ENCODE measurements around the gene FBXO15. TPM values are rescaled to one million over a fixed set of nuclear protein-coding genes. Genes with fewer than 3 reads are reported as not detected.

Gene FBXO15
- total RNA-seq, 1 experiment from 2014 or later: 0.39 TPM

DNA sequence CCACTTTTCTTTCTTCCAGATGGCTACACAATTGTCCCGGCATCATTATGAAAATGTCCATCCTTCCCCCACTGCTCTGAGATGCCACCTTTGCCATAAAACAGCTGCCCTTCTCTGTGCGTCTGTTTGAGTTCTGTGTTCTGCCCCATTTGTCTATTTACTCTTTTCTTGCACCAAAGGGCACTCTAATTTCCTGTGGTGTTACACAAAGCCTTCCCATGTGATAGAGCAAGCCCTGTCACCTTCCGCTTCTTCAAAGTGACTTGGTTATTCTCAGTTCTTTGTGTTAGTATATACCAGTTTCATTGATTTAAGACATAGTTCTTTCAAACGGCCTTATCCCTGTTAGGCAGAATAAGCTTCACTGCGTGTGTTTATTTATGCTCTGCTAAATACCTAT is 84.1 kb downstream of the FBXO15 start:
- Histone ChIP-seq H3K9ac (ENCODE audit: extremely low read depth, insufficient read length, low read length) (no peak overlapping the region), H2BK120ac (ENCODE audit: low read depth, low read length, poor library complexity, severe bottlenecking) (no peak overlapping the region), H3K23me2 (ENCODE audit: insufficient read length, low read depth, low read length, poor library complexity, severe bottlenecking) (no peaks in the 10 kb centered on the region), H2BK12ac (ENCODE audit: insufficient read length, low read depth, low read length) (no peak overlapping the region), H3T11ph (ENCODE audit: low read length) (no peak overlapping the region), H4K91ac (ENCODE audit: insufficient read length, low read depth, low read length) (no peak overlapping the region), H3K27me3 (ENCODE audit: insufficient read depth, low read length) (no peaks in the 10 kb centered on the region), H3K27ac (ENCODE audit: insufficient read length, low read depth, low read length) (no peak overlapping the region), H3K79me2 (ENCODE audit: insufficient read depth, low read length) (no peaks in the 10 kb centered on the region), H4K8ac (replicated peaks; ENCODE audit: insufficient read length, low read depth, low read length) (no peak overlapping the region), H2BK5ac (ENCODE audit: insufficient read length, low read length) (no peak overlapping the region), H2BK20ac (ENCODE audit: low read depth, low read length, poor library complexity, severe bottlenecking) (no peak overlapping the region), H4K5ac (ENCODE audit: insufficient read length, low read depth, low read length) (no peak overlapping the region), H2BK15ac (ENCODE audit: low read depth, low read length) (no peak overlapping the region), H4K20me1 (ENCODE audit: control insufficient read depth, insufficient read depth, insufficient read length) (no peaks in the 10 kb centered on the region), H3K14ac (ENCODE audit: insufficient read depth, low read length) (no peak overlapping the region), H3K18ac (ENCODE audit: insufficient read length, low read depth, low read length) (no peak overlapping the region), H3K9me3 (ENCODE audit: control insufficient read depth, low read depth, low read length) (no peaks in the 10 kb centered on the region), H3K56ac (ENCODE audit: insufficient read length, low read depth, low read length) (no peak overlapping the region), H3K79me1 (ENCODE audit: insufficient read depth, low read depth, low read length, poor library complexity, severe bottlenecking) (no peaks in the 10 kb centered on the region), H3K4me2 (ENCODE audit: insufficient read depth, insufficient read length, low read length) (no peak overlapping the region), H3K23ac (ENCODE audit: insufficient read length, low read depth, low read length) (no peak overlapping the region), H2AK5ac (ENCODE audit: insufficient read length, low read length) (no peak overlapping the region), H2AFZ (ENCODE audit: low read length) (no peak overlapping the region), H3K4ac (ENCODE audit: low read depth, low read length) (no peak overlapping the region), H3K4me1 (ENCODE audit: insufficient read depth, low read length) (peaks cover 3% of the 10 kb centered on the region; the same call in 1 of the 2 replicates)
- TF ChIP-seq, protein P1, sequence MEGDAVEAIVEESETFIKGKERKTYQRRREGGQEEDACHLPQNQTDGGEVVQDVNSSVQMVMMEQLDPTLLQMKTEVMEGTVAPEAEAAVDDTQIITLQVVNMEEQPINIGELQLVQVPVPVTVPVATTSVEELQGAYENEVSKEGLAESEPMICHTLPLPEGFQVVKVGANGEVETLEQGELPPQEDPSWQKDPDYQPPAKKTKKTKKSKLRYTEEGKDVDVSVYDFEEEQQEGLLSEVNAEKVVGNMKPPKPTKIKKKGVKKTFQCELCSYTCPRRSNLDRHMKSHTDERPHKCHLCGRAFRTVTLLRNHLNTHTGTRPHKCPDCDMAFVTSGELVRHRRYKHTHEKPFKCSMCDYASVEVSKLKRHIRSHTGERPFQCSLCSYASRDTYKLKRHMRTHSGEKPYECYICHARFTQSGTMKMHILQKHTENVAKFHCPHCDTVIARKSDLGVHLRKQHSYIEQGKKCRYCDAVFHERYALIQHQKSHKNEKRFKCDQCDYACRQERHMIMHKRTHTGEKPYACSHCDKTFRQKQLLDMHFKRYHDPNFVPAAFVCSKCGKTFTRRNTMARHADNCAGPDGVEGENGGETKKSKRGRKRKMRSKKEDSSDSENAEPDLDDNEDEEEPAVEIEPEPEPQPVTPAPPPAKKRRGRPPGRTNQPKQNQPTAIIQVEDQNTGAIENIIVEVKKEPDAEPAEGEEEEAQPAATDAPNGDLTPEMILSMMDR (conservative IDR thresholded peaks at IDR 0.05): no peak
- peaks cover 0 to 3% of the 10 kb centered on the region in 2 experiments; a peak in 1 of 5 replicates for H3K9me3 Mint-ChIP-seq
- H3K4me3 Mint-ChIP-seq: no peak overlapping the region
- no peak for DNase-seq
- H3K4me1 Mint-ChIP-seq: peaks cover 7 to 9% of the 10 kb centered on the region in 2 experiments
- no CpG with 5 or more reads among the region's 5 CpGs for WGBS (ENCODE audit: extremely low coverage, insufficient read length, low lambda C conversion rate)
- no peaks in the 10 kb centered on the region for H3K36me3 Mint-ChIP-seq (ENCODE audit: insufficient read depth in 1 of 3, low read depth in 3 of 3)
- H3K27me3 Mint-ChIP-seq (ENCODE audit: low read depth): no peaks in the 10 kb centered on the region
- 0 out of 7 replicates have a peak overlapping the region, but pooled peaks of 1 of the 3 experiments have one; percentile 14 for H3K27ac Mint-ChIP-seq

Measured in H9 (cell line).